MCF 10A (cell line): Measurements from ENCODE around the gene LCLAT1. TPM values are rescaled to one million over a fixed set of nuclear protein-coding genes. Genes with fewer than 3 reads are reported as not detected.

Experiments used
- BruUV-seq: library from RNA; stranded (reverse); fragments of 400-500 nt; replicated peaks from 2 replicates; lab custom pipeline; 2021; lab: Mats Ljungman, UMichigan
- CTCF ChIA-PET: fragments of 300-600 bp; sonication (Branson Sonifier 250); formaldehyde crosslinking; extraction: SDS; loops from one replicate; lab custom pipeline; 2021; ENCODE audit warnings: antibody characterized with exemption, inconsistent platforms; lab: Yijun Ruan, JAX
- POLR2A ChIA-PET: fragments of 300-600, 350-650 bp; sonication (Branson Sonifier 250); formaldehyde crosslinking; extraction: SDS; loops from one replicate; lab custom pipeline; 2020; ENCODE audit warnings: antibody characterized with exemption, inconsistent platforms; lab: Yijun Ruan, JAX
- DNase-seq: peaks from one replicate; pipeline ENCODE4 v3.0.0-alpha.2; 2018; ENCODE audit not compliant: unreplicated experiment
- H3K27ac Mint-ChIP-seq: one replicate; pipeline ENCODE4 v1.8.0; 2022; ENCODE audit warnings: mild to moderate bottlenecking, low read depth, mixed read lengths; ENCODE audit not compliant: unreplicated experiment
- H3K27me3 Mint-ChIP-seq: one replicate; pipeline ENCODE4 v1.8.0; 2022; ENCODE audit warnings: mixed read lengths; ENCODE audit not compliant: insufficient read depth, unreplicated experiment
- H3K36me3 Mint-ChIP-seq: one replicate; pipeline ENCODE4 v1.8.0; 2022; ENCODE audit warnings: mild to moderate bottlenecking, moderate library complexity, mixed read lengths; ENCODE audit not compliant: insufficient read depth, unreplicated experiment
- H3K4me1 Mint-ChIP-seq: one replicate; pipeline ENCODE4 v1.8.0; 2022; ENCODE audit warnings: mixed read lengths; ENCODE audit not compliant: insufficient read depth, unreplicated experiment
- H3K4me3 Mint-ChIP-seq: one replicate; pipeline ENCODE4 v1.8.0; 2022; ENCODE audit warnings: mild to moderate bottlenecking, moderate library complexity, mixed read lengths; ENCODE audit not compliant: unreplicated experiment
- H3K9me3 Mint-ChIP-seq: one replicate; pipeline ENCODE4 v1.8.0; 2022; ENCODE audit warnings: mixed read lengths; ENCODE audit not compliant: unreplicated experiment
- CTCF ChIP-seq: fragments of 200-600 bp; IDR thresholded peaks from one replicate; pipeline ENCODE4 v1.8.0; 2022; ENCODE audit warnings: antibody characterized with exemption, mild to moderate bottlenecking; ENCODE audit not compliant: unreplicated experiment
- intact Hi-C: fragments of 100-400 bp; cut with micrococcal nuclease; formaldehyde crosslinking; loops from 2 replicates; pipeline ENCODE4 v1.14.1; 2022
- total RNA-seq: library from RNA; stranded (reverse); gene quantifications from 2 replicates; pipeline ENCODE4 v1.2.3, GENCODE V29; 2022

The LCLAT1 gene
- total RNA-seq, 1 experiment from 2014 or later: 27.5 TPM

GRCh38 chr2:30590407-30590806 lies 143.4 kb downstream of the LCLAT1 start:
- intact Hi-C loops: no loop called here
- no peak for TF ChIP-seq CTCF
- Mint-ChIP-seq H3K4me1 (no peaks in the 10 kb centered on the region), H3K27ac (no peak overlapping the region), H3K36me3 (peaks cover 6% of the 10 kb centered on the region), H3K27me3 (no peaks in the 10 kb centered on the region), H3K4me3 (no peak overlapping the region), H3K9me3 (no peaks in the 10 kb centered on the region)
- ChIA-PET CTCF (interaction anchor here (0.9 kb wide), 1 partner anchor 425 kb away, joined by 3 read pairs; no protein-coding TSS in a partner anchor), POLR2A (no interaction called here)
- DNase-seq: no peak
- BruUV-seq: no TSS peak

- H3K4me3 Mint-ChIP-seq: no peak overlapping the region
- H3K9me3 Mint-ChIP-seq: no peaks in the 10 kb centered on the region
- ChIA-PET CTCF (interaction anchor here (0.9 kb wide), 1 partner anchor 426 kb away, joined by 3 read pairs; no protein-coding TSS in a partner anchor), POLR2A (no interaction called here)
- no peaks in the 10 kb centered on the region for H3K27me3 Mint-ChIP-seq
- TF ChIP-seq CTCF: no peak
- BruUV-seq: no TSS peak
- H3K36me3 Mint-ChIP-seq: peaks cover 6% of the 10 kb centered on the region
- no peak for DNase-seq
- H3K27ac Mint-ChIP-seq: no peak overlapping the region
- no peaks in the 10 kb centered on the region for H3K4me1 Mint-ChIP-seq
- intact Hi-C loops: no loop called here
These were observed 144.1 kb downstream of the LCLAT1 start for GRCh38 chr2:30591186-30591585.

GRCh38 chr2:30601375-30601774 lies 154.3 kb downstream of the LCLAT1 start:
- ChIA-PET POLR2A (no interaction called here), CTCF (interaction anchor here (0.7 kb wide), 1 partner anchor 154 kb away, joined by 3 read pairs; no protein-coding TSS in a partner anchor)
- no TSS peak for BruUV-seq
- intact Hi-C loops: no loop called here
- Mint-ChIP-seq H3K27ac (no peak overlapping the region), H3K27me3 (no peaks in the 10 kb centered on the region), H3K4me1 (no peaks in the 10 kb centered on the region), H3K36me3 (no peaks in the 10 kb centered on the region), H3K9me3 (peaks cover 27% of the 10 kb centered on the region), H3K4me3 (no peak overlapping the region)
- no peak for DNase-seq
- TF ChIP-seq CTCF: no peak

GRCh38 chr2:30605197-30605596 lies 158.2 kb downstream of the LCLAT1 start:
- ChIA-PET POLR2A (no interaction called here), CTCF (no interaction called here)
- Mint-ChIP-seq H3K36me3 (no peaks in the 10 kb centered on the region), H3K9me3 (peaks cover 8% of the 10 kb centered on the region), H3K4me3 (no peak overlapping the region), H3K27ac (no peak overlapping the region), H3K4me1 (no peaks in the 10 kb centered on the region), H3K27me3 (no peaks in the 10 kb centered on the region)
- intact Hi-C loops: no loop called here
- DNase-seq: no peak
- no TSS peak for BruUV-seq
- no peak for TF ChIP-seq CTCF
